ENCODE data around the gene AP1G2. TPM values are rescaled to one million over a fixed set of nuclear protein-coding genes. Genes with fewer than 3 reads are reported as not detected.

The AP1G2 gene
- total and polyA plus RNA-seq, 2 of the 4 experiments (the other 2 are of a cell fraction), result 2.9 to 19.2 TPM

DNA sequence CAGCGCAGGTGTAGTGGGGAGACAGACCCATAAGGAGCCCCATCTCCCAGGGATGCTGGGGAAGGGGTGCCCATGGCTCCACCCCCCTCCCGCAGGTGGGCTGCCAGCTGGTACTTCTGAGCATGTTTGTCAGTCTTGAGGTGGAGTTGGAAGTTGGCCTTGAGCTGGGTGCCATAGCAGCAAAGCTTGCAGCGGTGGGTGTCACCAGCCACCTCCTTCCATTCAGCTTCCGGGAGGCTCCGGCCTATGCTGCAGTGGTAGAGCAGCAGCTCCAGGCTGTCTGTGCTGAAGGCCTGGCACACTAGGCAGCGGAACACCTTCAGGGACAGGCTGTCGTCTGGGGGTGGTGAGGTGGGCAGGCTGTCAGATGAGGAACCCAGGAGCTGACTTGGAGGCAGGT, 34.9 kb downstream of the AP1G2 start:
- TF ChIP-seq RFX5 (IDR thresholded peaks at IDR 0.05; ENCODE audit: low read depth, low read length) (no peak), SMC3 (IDR thresholded peaks at IDR 0.05; ENCODE audit: low read depth, low read length) (no peak)
- TF ChIP-seq, protein P1, sequence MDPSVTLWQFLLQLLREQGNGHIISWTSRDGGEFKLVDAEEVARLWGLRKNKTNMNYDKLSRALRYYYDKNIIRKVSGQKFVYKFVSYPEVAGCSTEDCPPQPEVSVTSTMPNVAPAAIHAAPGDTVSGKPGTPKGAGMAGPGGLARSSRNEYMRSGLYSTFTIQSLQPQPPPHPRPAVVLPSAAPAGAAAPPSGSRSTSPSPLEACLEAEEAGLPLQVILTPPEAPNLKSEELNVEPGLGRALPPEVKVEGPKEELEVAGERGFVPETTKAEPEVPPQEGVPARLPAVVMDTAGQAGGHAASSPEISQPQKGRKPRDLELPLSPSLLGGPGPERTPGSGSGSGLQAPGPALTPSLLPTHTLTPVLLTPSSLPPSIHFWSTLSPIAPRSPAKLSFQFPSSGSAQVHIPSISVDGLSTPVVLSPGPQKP (IDR thresholded peaks at IDR 0.05; ENCODE audit: borderline replicate concordance, low read depth, low read length), result no peak
- H2AK9ac ChIP-seq (replicated peaks; ENCODE audit: low read depth, low read length, poor library complexity), result peak overlapping the region; percentile 53
- no peak for ATAC-seq (ENCODE audit: low read depth)
- no peak overlapping the region for H3K9ac ChIP-seq (ENCODE audit: low read depth, low read length)
- H4K91ac ChIP-seq (ENCODE audit: insufficient read depth, low read depth, low read length), result no peak overlapping the region
- H3K4me1 ChIP-seq (ENCODE audit: control insufficient read depth, insufficient read depth, low read length), result no peaks in the 10 kb centered on the region
- DNase-seq, result no peak
- H3K23ac ChIP-seq (ENCODE audit: low read depth, low read length), result no peak overlapping the region
- no peaks in the 10 kb centered on the region for H3K9me1 ChIP-seq (ENCODE audit: insufficient read depth, low read length)
- dilution Hi-C loops (cut with HindIII; ENCODE audit: low sequenced_read_pairs, unreplicated experiment), result no loop called here
- H3K79me1 ChIP-seq (ENCODE audit: low read depth in 1 of 2, low read length in 2 of 2), result no peaks in the 10 kb centered on the region
- no peak overlapping the region for H3K4me2 ChIP-seq (ENCODE audit: low read depth, low read length)
- no peak overlapping the region for H2AFZ ChIP-seq (replicated peaks; ENCODE audit: low read length, poor library complexity)
- no peak overlapping the region for H4K8ac ChIP-seq (ENCODE audit: low read depth in 2 of 2, low read length in 2 of 2)
- no peak overlapping the region for H3K14ac ChIP-seq (replicated peaks; ENCODE audit: low read depth, low read length)
- no peak overlapping the region for H3K18ac ChIP-seq (ENCODE audit: low read depth, low read length)
- H2BK5ac ChIP-seq (ENCODE audit: low read depth, low read length, poor library complexity, severe bottlenecking), result no peak overlapping the region
- no peaks in the 10 kb centered on the region for H3K36me3 ChIP-seq (ENCODE audit: control insufficient read depth, insufficient read depth, low read length)
- H4K5ac ChIP-seq (ENCODE audit: low read depth, low read length), result no peak overlapping the region
- H3K4ac ChIP-seq (ENCODE audit: low read depth, low read length), result no peak overlapping the region
- CTCF ChIA-PET, result no interaction called here
- no peaks in the 10 kb centered on the region for H3K9me3 ChIP-seq (ENCODE audit: control insufficient read depth, insufficient read depth, low read length)
- H2BK15ac ChIP-seq (ENCODE audit: low read depth, low read length), result no peak overlapping the region
- no TSS peak for BruUV-seq (replicated peaks)
- H3K27ac ChIP-seq (ENCODE audit: insufficient read depth, low read length), result no peak overlapping the region
- no peaks in the 10 kb centered on the region for H3K27me3 ChIP-seq (ENCODE audit: control insufficient read depth, insufficient read depth, low read length)
- H3K56ac ChIP-seq (ENCODE audit: extremely low read depth, insufficient read depth, low read length), result no peak overlapping the region
- POLR2A ChIA-PET (ENCODE audit: unreplicated experiment), result no interaction called here
- in situ Hi-C loops (cut with MboI; ENCODE audit: low sequenced_read_pairs), result no loop called here
- no peak overlapping the region for H2AK5ac ChIP-seq (ENCODE audit: low read depth, low read length)
- intact Hi-C loops (cut with micrococcal nuclease), result no loop called here
- 41% methylated on average over 3 of the region's 7 CpGs; no CpG with 5 or more reads in 1 of the 2 experiments for WGBS, 2 experiments (ENCODE audit: extremely low coverage in 2 of 2, insufficient read length in 1 of 2)
- H3K4me3 ChIP-seq (ENCODE audit: insufficient read depth, low read depth, low read length), result no peak overlapping the region
- H2BK20ac ChIP-seq (ENCODE audit: low read depth, low read length), result no peak overlapping the region
- H4K20me1 ChIP-seq (ENCODE audit: insufficient read depth, low read length), result no peaks in the 10 kb centered on the region; the same call in 1 of the 2 replicates
- H2BK120ac ChIP-seq (ENCODE audit: low read depth, low read length), result no peak overlapping the region

Measured in IMR-90 (cell line).